A549 (cell line): ENCODE measurements around the gene ULK1. TPM values are rescaled to one million over a fixed set of nuclear protein-coding genes. Genes with fewer than 3 reads are reported as not detected.

Experiments used
- ATAC-seq, 2 experiments: fragments of 200-7000 bp in 1 of 2; fragments of >200 bp in 1 of 2; cut with Nextera tagmentation in 1 of 2; cut with Tn5 transposase in 1 of 2; 3 replicates each; pipeline versions ENCODE4 v1.8.0 to v1.9.1; 2018 to 2020; ENCODE audit warnings: mild to moderate bottlenecking in 1 of 2, moderate library complexity in 1 of 2
- CTCF ChIA-PET: fragments of 300-600 bp; sonication (Branson Sonifier 250); formaldehyde crosslinking; extraction: SDS; loops from one replicate; lab custom pipeline; 2021; ENCODE audit warnings: antibody characterized with exemption, inconsistent platforms; lab: Yijun Ruan, JAX
- POLR2A ChIA-PET: fragments of 350-600 bp; formaldehyde crosslinking; extraction: SDS; loops from one replicate; lab custom pipeline; 2021; ENCODE audit warnings: antibody characterized with exemption, inconsistent platforms; lab: Yijun Ruan, JAX
- DNase-seq, 2 experiments: peaks; one replicate each; pipeline versions ENCODE4 v3.0.0 to v3.0.0-alpha.2; 2011 to 2016; ENCODE audit warnings: low read depth in 1 of 2, low spot score in 1 of 2
- FAIRE-seq: peaks from 2 replicates; lab custom pipeline; 2011; peaks lifted over from hg19 to GRCh38; lab: Jason Lieb, UNC
- H3K27ac ChIP-seq, 2 experiments: fragments of >200 bp; sonication (Bioruptor Twin); formaldehyde crosslinking; 3 replicates each; pipeline ENCODE4 v1.5.1; 2016 to 2017
- H3K4me1 ChIP-seq: fragments of >200 bp; sonication (Bioruptor Twin); formaldehyde crosslinking; 3 replicates; pipeline ENCODE4 v1.6.1; 2016
- H3K4me2 ChIP-seq: fragments of >200 bp; sonication (Bioruptor Twin); formaldehyde crosslinking; 3 replicates; pipeline ENCODE4 v1.6.1; 2016
- H3K4me3 ChIP-seq: fragments of >200 bp; sonication (Bioruptor Twin); formaldehyde crosslinking; 3 replicates; pipeline ENCODE4 v1.5.1; 2016
- H3K9me3 ChIP-seq: fragments of >200 bp; sonication (Bioruptor Twin); formaldehyde crosslinking; 3 replicates; pipeline ENCODE4 v1.6.1; 2016
- CEBPB ChIP-seq, 2 experiments: fragments of >200 bp in 1 of 2; sonication (Bioruptor Twin) in 1 of 2; formaldehyde crosslinking in 1 of 2; IDR thresholded peaks; 2 replicates each; pipeline ENCODE4 v1.6.1; 2012 to 2016
- CHD4 ChIP-seq: fragments of 200-600 bp; sonication (generic); IDR thresholded peaks from 2 replicates; pipeline ENCODE4 v1.6.1; 2016; ENCODE audit warnings: antibody characterized with exemption, mild to moderate bottlenecking, borderline replicate concordance
- ELK1 ChIP-seq: fragments of 150-350 bp; IDR thresholded peaks from 2 replicates; pipeline ENCODE4 v1.6.1; 2014; ENCODE audit warnings: low read depth, mild to moderate bottlenecking, low read length
- ESRRA ChIP-seq: fragments of 150-350 bp; IDR thresholded peaks from 2 replicates; pipeline ENCODE4 v1.6.1; 2014; ENCODE audit warnings: mild to moderate bottlenecking, low read length, borderline replicate concordance
- HES2 ChIP-seq: fragments of >200 bp; sonication (Bioruptor Twin); formaldehyde crosslinking; IDR thresholded peaks from 2 replicates; pipeline ENCODE4 v1.6.1; 2016
- HEYL ChIP-seq: fragments of 250-450 bp; sonication (Bioruptor Pico); IDR thresholded peaks from 2 replicates; pipeline ENCODE4 v1.8.0; 2021; ENCODE audit warnings: mild to moderate bottlenecking, moderate library complexity
- HOXB13 ChIP-seq: fragments of 250-450 bp; sonication (Bioruptor Pico); IDR thresholded peaks from 2 replicates; pipeline ENCODE4 v1.5.0; 2020; ENCODE audit warnings: low read depth, mild to moderate bottlenecking, moderate library complexity
- JUNB ChIP-seq: fragments of >200 bp; sonication (Bioruptor Twin); formaldehyde crosslinking; IDR thresholded peaks from 2 replicates; pipeline ENCODE4 v1.6.1; 2016
- KDM1A ChIP-seq: fragments of 200-600 bp; sonication (generic); IDR thresholded peaks from 2 replicates; pipeline ENCODE4 v1.6.1; 2016; ENCODE audit warnings: low read depth, mild to moderate bottlenecking
- MAX ChIP-seq: IDR thresholded peaks from 2 replicates; pipeline ENCODE4 v1.6.1; 2012
- NR3C1 ChIP-seq: fragments of >200 bp; sonication (Bioruptor Twin); formaldehyde crosslinking; IDR thresholded peaks from 3 replicates; pipeline ENCODE4 v1.6.1; 2017
- PHF8 ChIP-seq: fragments of 200-600 bp; sonication (generic); IDR thresholded peaks from 2 replicates; pipeline ENCODE4 v1.6.1; 2016; ENCODE audit warnings: low read depth, mild to moderate bottlenecking, antibody characterized with exemption, moderate library complexity, borderline replicate concordance
- POLR2A ChIP-seq: IDR thresholded peaks from 2 replicates; pipeline ENCODE4 v1.6.1; 2012; ENCODE audit warnings: mild to moderate bottlenecking, low read length
- RAD21 ChIP-seq, 2 experiments: fragments of >200 bp in 1 of 2; sonication (Bioruptor Twin) in 1 of 2; formaldehyde crosslinking in 1 of 2; IDR thresholded peaks in 1 of 2; conservative IDR thresholded peaks in 1 of 2; 2 replicates in 1 of 2; 3 replicates in 1 of 2; pipeline ENCODE4 v1.6.1; 2012 to 2018; ENCODE audit warnings: inconsistent platforms in 1 of 2
- SREBF2 ChIP-seq: fragments of 450-650 bp; IDR thresholded peaks from 2 replicates; pipeline ENCODE4 v1.6.1; 2014; ENCODE audit warnings: mild to moderate bottlenecking, moderate library complexity
- TFCP2L1 ChIP-seq: fragments of 250-450 bp; sonication (Bioruptor Pico); IDR thresholded peaks from 2 replicates; pipeline ENCODE4 v1.5.0; 2021; ENCODE audit warnings: mild to moderate bottlenecking
- TP53 ChIP-seq: fragments of 250-450 bp; sonication (Bioruptor Pico); IDR thresholded peaks from 2 replicates; pipeline ENCODE4 v1.5.0; 2021; ENCODE audit warnings: mild to moderate bottlenecking, moderate library complexity
- ZC3H11A ChIP-seq: fragments of 450-650 bp; IDR thresholded peaks from 2 replicates; pipeline ENCODE4 v1.6.1; 2014; ENCODE audit warnings: antibody characterized with exemption, mild to moderate bottlenecking
- ZFP36 ChIP-seq: fragments of 450-650 bp; IDR thresholded peaks from 2 replicates; pipeline ENCODE4 v1.6.1; 2014; ENCODE audit warnings: borderline replicate concordance; ENCODE audit not compliant: partially characterized antibody
- WGBS: methylation state at CpG from one replicate; pipeline ENCODE4 v1.1.6; 2017; ENCODE audit errors: missing lambda C conversion rate; 5-methylcytosine and 5-hydroxymethylcytosine counted together
- polyA plus RNA-seq, 4 experiments: library from polyadenylated mRNA; depleted of rRNA in 3 of 4; stranded (reverse); fragments of >200 nt; fragmentation: RNase III in 1 of 4; extraction: RNeasy Plus Mini Kit Qiagen cat#74134 plus additional on column Dnase treatment in 1 of 4; gene quantifications; 2 replicates in 3 of 4; 3 replicates in 1 of 4; pipeline ENCODE4 v1.2.3, GENCODE V29; 2011 to 2017
- TF ChIP-seq, protein P1 (sequence below): IDR thresholded peaks from 2 replicates; pipeline ENCODE4 v1.6.1; 2012; ENCODE audit warnings: low read depth, borderline replicate concordance
- TF ChIP-seq, protein P2 (sequence below): fragments of >200 bp; sonication (Bioruptor Twin); formaldehyde crosslinking; IDR thresholded peaks from 3 replicates; pipeline ENCODE4 v1.6.1; 2016

Gene ULK1
- polyA plus RNA-seq, 2 of the 4 experiments (the other 2 are of a cell fraction): 15.1 to 46.2 TPM

- no peaks in the 10 kb centered on the region for H3K9me3 ChIP-seq
- FAIRE-seq (no peak), ATAC-seq (no peak; a peak in 1 of 6 replicates), DNase-seq (no peak)
- WGBS: 81% methylated on average over 13 of the region's 14 CpGs
- H3K27ac ChIP-seq: peak overlapping the region; percentile 98 to 99
- H3K4me2 ChIP-seq: peak overlapping the region; percentile 100
- CTCF ChIA-PET: interaction anchor here (0.6 to 2.5 kb wide), 5 partner anchors 8 to 190 kb away, joined by 3 to 7 read pairs (median 3); no protein-coding TSS in a partner anchor
- H3K4me3 ChIP-seq: peak overlapping the region; percentile 93
- H3K4me1 ChIP-seq: peaks cover 43% of the 10 kb centered on the region
- POLR2A ChIA-PET: interaction anchor here (1.0 to 1.4 kb wide), 4 partner anchors 31 to 43 kb away, joined by 3 to 5 read pairs (median 4); no protein-coding TSS in a partner anchor
- TF ChIP-seq ZFP36 (no peak), MAX (peak; percentile 9; the same call in 1 of the 2 replicates)
These were observed 2.4 kb downstream of the ULK1 start for GRCh38 chr12:131896811-131897270.

GRCh38 chr12:131897276-131897675 lies 2.9 kb downstream of the ULK1 start:
- Histone ChIP-seq H3K4me1 (peaks cover 48% of the 10 kb centered on the region), H3K27ac (peak overlapping the region; percentile 98 to 99), H3K4me3 (peak overlapping the region; percentile 93; the same call in 2 of the 3 replicates), H3K4me2 (peak overlapping the region; percentile 100), H3K9me3 (no peaks in the 10 kb centered on the region)
- no peak for TF ChIP-seq HOXB13 (CRISPR knock-in tag)
- no peak for TF ChIP-seq CEBPB (IDR thresholded peaks at IDR 0.05)
- no peak for TF ChIP-seq PHF8
- TF ChIP-seq ZFP36: no peak
- no peak for TF ChIP-seq HES2
- TF ChIP-seq, protein P1, sequence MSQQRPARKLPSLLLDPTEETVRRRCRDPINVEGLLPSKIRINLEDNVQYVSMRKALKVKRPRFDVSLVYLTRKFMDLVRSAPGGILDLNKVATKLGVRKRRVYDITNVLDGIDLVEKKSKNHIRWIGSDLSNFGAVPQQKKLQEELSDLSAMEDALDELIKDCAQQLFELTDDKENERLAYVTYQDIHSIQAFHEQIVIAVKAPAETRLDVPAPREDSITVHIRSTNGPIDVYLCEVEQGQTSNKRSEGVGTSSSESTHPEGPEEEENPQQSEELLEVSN: no peak
- TF ChIP-seq CHD4: no peak
- TF ChIP-seq ZC3H11A: no peak
- TF ChIP-seq TP53 (CRISPR knock-in tag): no peak
- TF ChIP-seq ESRRA: no peak
- no peak for TF ChIP-seq ELK1
- TF ChIP-seq TFCP2L1 (CRISPR knock-in tag): no peak
- no peak for TF ChIP-seq KDM1A
- TF ChIP-seq POLR2A: no peak
- TF ChIP-seq, protein P2, sequence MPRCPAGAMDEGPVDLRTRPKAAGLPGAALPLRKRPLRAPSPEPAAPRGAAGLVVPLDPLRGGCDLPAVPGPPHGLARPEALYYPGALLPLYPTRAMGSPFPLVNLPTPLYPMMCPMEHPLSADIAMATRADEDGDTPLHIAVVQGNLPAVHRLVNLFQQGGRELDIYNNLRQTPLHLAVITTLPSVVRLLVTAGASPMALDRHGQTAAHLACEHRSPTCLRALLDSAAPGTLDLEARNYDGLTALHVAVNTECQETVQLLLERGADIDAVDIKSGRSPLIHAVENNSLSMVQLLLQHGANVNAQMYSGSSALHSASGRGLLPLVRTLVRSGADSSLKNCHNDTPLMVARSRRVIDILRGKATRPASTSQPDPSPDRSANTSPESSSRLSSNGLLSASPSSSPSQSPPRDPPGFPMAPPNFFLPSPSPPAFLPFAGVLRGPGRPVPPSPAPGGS: no peak
- no peak for TF ChIP-seq NR3C1
- TF ChIP-seq JUNB: no peak
- no peak for TF ChIP-seq HEYL (CRISPR knock-in tag)
- TF ChIP-seq SREBF2: no peak
- no peak for TF ChIP-seq RAD21 (conservative IDR thresholded peaks at IDR 0.05 in 1 of 2, IDR thresholded peaks at IDR 0.05 in 1 of 2)
- ATAC-seq (no peak), FAIRE-seq (no peak), DNase-seq (no peak)
- ChIA-PET POLR2A (interaction anchor here (1.0 to 1.4 kb wide), 3 partner anchors 31 to 37 kb away, joined by 3 to 5 read pairs (median 4); no protein-coding TSS in a partner anchor), CTCF (interaction anchor here (0.6 to 2.5 kb wide), 4 partner anchors 25 to 190 kb away, joined by 3 to 7 read pairs (median 3); no protein-coding TSS in a partner anchor)
- WGBS: 94% methylated on average over 18 of the region's 18 CpGs
